ENCODE results near the gene ATP5IF1. TPM values are rescaled to one million over a fixed set of nuclear protein-coding genes. Genes with fewer than 3 reads are reported as not detected.

The ATP5IF1 gene
- total and polyA plus RNA-seq, 2 of the 13 experiments (the other 11 are each of a cell fraction or from before 2014, with no cell fraction given), result 97.7 to 131 TPM

DNA sequence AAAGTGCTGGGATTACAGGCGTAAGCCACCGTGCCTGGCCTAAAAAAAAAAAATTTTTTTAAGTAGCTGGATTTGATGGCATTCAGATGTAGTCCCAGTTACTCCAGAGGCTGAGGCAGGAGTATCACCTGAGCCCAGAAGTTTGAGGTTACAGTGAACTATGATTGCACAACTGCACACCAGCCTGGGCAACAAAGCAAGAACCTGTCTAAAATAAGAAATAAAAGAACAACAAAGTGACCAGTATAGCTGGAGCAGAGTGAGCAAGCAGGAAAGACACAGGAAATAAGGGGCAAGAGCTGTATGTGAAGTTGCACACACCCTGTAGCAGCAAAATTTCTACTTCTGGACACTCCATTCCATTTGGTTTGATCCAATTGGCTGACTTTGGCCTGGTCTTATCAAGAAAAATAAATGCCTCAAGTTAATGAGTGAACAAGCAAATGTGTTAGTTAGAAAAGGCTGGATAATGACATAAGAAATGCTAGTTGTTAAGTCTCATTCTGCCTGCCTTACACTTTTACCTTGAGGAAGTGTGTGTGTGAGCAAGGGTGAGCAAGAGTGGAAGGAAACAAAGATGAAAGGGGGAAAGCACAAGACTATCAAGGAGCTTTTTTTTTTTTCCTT lies 7.9 kb downstream of the ATP5IF1 start:
- no peaks in the 10 kb centered on the region for H4K20me1 ChIP-seq (ENCODE audit: insufficient read depth, low read length)
- peaks cover 34% of the 10 kb centered on the region for H3K4me1 ChIP-seq (ENCODE audit: insufficient read depth, low read length)
- no peaks in the 10 kb centered on the region for H3K79me2 ChIP-seq (ENCODE audit: insufficient read depth, low read length)
- no peak overlapping the region for H3K9ac ChIP-seq (ENCODE audit: insufficient read depth, low read depth, low read length)
- peak; percentile 68 for TF ChIP-seq CEBPG (CRISPR knock-in tag; IDR thresholded peaks at IDR 0.05)
- TF ChIP-seq CEBPB (IDR thresholded peaks at IDR 0.05; ENCODE audit: borderline replicate concordance, low read depth, low read length), result peak; percentile 63; the same call in 1 of the 2 replicates
- TF ChIP-seq, protein P1, sequence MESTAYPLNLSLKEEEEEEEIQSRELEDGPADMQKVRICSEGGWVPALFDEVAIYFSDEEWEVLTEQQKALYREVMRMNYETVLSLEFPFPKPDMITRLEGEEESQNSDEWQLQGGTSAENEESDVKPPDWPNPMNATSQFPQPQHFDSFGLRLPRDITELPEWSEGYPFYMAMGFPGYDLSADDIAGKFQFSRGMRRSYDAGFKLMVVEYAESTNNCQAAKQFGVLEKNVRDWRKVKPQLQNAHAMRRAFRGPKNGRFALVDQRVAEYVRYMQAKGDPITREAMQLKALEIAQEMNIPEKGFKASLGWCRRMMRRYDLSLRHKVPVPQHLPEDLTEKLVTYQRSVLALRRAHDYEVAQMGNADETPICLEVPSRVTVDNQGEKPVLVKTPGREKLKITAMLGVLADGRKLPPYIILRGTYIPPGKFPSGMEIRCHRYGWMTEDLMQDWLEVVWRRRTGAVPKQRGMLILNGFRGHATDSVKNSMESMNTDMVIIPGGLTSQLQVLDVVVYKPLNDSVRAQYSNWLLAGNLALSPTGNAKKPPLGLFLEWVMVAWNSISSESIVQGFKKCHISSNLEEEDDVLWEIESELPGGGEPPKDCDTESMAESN (CRISPR knock-in tag; conservative IDR thresholded peaks at IDR 0.05), result no peak
- TF ChIP-seq, protein P2, sequence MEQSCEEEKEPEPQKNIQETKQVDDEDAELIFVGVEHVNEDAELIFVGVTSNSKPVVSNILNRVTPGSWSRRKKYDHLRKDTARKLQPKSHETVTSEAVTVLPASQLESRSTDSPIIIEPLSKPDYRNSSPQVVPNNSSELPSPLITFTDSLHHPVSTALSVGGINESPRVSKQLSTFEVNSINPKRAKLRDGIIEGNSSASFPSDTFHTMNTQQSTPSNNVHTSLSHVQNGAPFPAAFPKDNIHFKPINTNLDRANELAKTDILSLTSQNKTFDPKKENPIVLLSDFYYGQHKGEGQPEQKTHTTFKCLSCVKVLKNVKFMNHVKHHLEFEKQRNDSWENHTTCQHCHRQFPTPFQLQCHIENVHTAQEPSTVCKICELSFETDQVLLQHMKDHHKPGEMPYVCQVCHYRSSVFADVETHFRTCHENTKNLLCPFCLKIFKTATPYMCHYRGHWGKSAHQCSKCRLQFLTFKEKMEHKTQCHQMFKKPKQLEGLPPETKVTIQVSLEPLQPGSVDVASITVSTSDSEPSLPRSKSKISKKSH (CRISPR knock-in tag; IDR thresholded peaks at IDR 0.05; ENCODE audit: borderline replicate concordance), result no peak
- no peak overlapping the region for H3K4me2 ChIP-seq (ENCODE audit: low read depth, low read length)
- H3K27me3 ChIP-seq (ENCODE audit: control insufficient read depth in 1 of 2, insufficient read depth in 2 of 2, low read length in 2 of 2), result no peaks in the 10 kb centered on the region
- peaks cover 1 to 2% of the 10 kb centered on the region in 2 experiments; a peak in 2 of 5 replicates for H3K36me3 ChIP-seq (replicated peaks in 1 of 2; ENCODE audit: control insufficient read depth in 1 of 2, insufficient read depth in 2 of 2, low read length in 2 of 2)
- H3K9me3 ChIP-seq (ENCODE audit: low read length), result no peaks in the 10 kb centered on the region
- whole genome bisulfite sequencing (ENCODE audit: low lambda C conversion rate), result 100% methylated on average over 2 of the region's 2 CpGs
- no peak overlapping the region for H2AFZ ChIP-seq (ENCODE audit: low read length)
- in situ Hi-C loops (cut with HindIII; ENCODE audit: extremely low pct_ligation_motif_present, low pct_unique_long_range_greater_than_20kb) (loop anchor here (25.0 kb wide), 1 partner anchor 344 kb away; the partner anchor contains the start of gene RAB42), intact Hi-C loops (cut with micrococcal nuclease; ENCODE audit: unreplicated experiment) (no loop called here)
- no peak for ATAC-seq
- no peak overlapping the region for H3K4me3 ChIP-seq (replicated peaks in 1 of 3; ENCODE audit: insufficient read depth in 1 of 3, low read depth in 2 of 3, low read length in 3 of 3)
- FAIRE-seq, result no peak
- ChIA-PET POLR2A (interaction anchor here (0.6 to 1.3 kb wide), 3 partner anchors 8 to 270 kb away, joined by 3 to 10 read pairs (median 3); partner anchors contain the start of genes ATP5IF1 and PHACTR4), CTCF (ENCODE audit: low intra/inter-chr PET ratio, low total read pairs) (no interaction called here)
- no TSS peak for BruUV-seq (replicated peaks)
- DNase-seq (ENCODE audit: low spot score), result no peak
- peak overlapping the region; percentile 27 for H3K27ac ChIP-seq (ENCODE audit: extremely low read length, insufficient read depth, low read length)

Measured in HepG2 (cell line).